Measurements from ENCODE around the gene RMDN2.

RMDN2 gene

DNA sequence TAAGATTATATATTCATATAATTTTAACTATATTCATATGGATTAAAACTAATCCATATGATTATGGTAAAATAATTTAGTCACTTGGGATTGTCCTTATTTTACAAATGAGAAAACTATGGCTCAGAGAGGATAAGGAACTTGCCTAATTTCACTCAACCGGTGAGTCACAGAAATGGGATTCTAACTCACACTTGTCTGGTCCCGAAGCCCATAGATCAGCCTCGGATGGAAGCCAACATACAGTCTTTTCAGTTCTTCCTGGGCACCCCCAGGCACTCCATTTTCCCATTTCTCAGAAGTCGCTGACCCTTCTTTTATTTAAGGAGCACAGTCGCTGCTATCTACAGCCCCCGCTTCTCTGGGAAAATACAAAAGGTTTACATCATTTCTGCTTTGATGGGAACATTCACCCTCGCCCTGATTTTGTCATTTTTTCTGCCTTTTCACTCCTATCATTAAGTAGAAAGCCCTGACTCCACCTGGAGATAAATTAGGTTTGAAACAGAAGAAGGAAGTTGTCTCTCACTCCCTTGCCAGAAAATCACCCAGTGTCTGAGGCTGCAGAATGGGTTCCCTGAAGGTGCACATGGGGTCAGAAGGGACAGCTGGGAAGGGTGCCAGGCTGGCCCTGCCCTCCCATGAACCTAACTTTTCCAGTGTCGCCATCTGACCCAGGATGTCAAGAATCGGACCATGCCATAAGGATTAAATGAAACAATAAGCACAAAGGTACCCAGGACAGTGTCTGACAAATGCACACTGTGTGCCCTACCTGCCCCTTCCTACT lies 114.2 kb downstream of the RMDN2 start:
- no peak for DNase-seq (ENCODE audit: low spot score)

- DNase-seq (ENCODE audit: low spot score): no peak
These were observed 120.7 kb downstream of the RMDN2 start for GRCh38 chr2:38045811-38046210.

GRCh38 chr2:38056216-38056615 lies 131.1 kb downstream of the RMDN2 start:
- no peak for DNase-seq (ENCODE audit: low spot score)

- no peak for DNase-seq (ENCODE audit: low spot score)
These were observed 132.7 kb downstream of the RMDN2 start for GRCh38 chr2:38057651-38058410.

DNA sequence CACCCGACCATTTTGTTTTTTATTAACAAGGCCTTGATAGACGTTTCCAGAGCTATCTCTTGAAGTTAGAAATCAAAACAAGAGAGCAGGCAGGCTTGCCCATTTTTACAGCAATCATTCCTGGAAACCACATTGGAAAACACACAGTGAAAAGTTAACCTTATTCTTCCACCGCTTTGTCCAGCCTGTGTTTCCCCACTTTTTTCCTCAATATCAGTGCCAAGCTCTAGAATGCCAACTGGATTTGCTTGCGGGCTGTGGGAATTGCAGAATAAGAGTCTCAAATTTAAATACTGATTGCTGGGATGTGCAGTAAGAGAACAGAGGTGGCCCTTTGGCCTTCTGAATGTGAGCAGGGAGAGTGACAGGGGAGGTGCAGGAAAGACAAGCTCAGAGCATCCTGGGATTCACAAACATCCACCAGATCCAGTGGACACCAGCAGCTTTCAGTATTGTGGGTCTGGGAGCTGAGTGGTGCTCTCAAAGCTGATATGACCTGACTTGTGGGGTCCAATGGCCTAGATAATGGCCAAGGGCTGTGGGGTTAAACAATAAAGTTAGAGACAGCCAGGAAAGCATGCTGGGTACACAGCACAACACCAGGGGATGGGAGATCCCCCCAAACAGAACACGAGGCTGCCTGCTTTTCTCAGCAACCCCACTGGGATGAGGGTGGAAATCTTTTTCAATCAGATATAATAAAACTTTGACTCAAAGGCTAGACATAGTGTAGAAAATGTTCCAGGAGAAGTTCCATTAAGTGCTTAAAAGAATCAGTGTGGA lies 135.3 kb downstream of the RMDN2 start:
- DNase-seq (ENCODE audit: low spot score): no peak

DNA sequence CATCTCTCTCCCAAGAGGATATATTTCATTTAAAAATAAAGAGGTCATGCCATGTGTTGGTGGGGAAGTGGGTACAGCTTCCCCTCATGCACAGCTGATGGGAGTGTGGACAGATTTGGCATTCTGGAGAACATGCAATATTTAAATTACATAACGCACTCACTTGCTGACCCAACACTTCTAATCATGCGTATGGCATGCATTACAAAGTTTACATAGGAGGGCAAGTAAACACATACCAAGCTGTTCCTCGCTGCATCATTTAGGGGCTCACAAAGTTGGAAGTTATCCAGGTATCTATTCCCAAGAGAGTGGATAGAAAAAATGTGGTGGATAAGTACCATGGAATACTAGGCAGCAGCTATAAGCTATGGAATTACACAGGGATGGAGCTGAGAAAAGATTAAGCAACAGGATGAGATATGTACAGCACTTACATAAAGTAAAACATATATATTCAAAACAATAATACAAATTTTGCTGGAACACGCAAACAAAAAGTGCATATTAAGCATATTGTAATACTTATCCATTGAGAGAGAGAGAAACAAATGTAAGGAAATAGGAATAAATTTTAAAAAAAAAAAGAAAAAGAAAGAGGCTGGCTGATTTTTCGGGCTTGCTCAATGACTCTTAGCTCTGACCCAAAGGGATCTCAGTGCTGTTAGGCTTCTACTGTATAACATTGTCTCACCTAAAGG lies 139.9 kb downstream of the RMDN2 start:
- no peak for DNase-seq (ENCODE audit: low spot score)

DNA sequence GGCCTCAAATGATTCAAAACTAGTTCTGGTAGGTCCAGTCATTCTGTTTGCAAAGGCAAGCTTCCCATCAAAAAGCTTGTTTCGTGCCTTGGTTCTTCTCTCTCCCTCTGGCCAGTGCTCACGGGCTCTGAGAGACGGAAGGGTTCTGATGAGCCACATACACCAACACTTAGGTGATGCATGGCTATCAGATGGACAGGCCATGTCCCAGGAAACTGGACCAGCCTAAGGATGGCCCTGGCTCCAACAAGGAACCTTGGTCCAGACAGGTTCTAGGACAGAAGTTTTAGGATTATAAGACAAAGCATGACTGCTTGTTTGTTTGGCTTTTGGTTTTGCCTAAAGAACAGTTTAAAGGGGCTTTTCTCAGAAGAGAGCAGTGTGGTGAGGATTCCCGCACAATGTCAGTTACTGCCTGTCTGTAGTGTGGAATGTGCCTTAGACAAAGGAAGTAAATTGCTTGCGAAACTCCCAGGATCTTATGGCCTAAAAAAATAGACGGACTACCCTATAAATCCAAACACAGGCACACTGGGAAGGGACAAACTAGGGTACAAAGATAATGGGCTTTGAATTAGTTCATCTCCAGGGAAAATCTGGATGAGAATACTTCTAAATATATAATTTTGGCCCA lies 140.5 kb downstream of the RMDN2 start:
- DNase-seq (ENCODE audit: low spot score): no peak

DNA sequence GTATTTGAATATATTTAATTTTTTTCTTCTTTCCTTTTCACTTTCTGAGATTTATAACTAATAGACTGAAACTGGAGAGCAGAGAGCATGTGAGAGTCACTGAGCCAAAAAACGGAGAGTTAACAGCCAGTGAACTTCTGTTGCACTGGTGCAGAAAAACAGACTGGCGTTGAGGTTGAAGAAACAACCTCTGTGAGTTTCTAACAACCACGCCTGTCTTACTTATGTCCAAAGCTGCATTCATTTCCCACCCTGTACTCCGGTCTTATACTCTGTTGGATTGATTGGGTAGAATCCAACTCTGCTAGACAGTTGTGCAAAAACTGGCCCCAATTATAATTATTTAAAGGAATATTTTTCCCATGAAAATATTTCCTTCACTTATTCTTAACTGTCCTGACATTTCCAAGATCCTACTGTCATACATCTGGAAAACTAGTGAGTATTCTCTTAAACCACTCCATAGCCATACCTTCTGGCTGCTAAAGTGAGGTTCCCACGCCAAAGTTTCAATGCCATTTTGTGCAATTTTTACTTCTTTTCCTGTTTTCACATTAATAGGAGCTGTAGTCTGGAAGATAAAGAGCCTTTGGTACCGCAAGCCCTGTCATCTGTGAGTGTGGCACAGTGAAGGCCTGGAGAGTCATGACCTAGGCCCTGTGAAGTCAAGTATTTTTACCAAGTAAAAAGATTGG lies 141.5 kb downstream of the RMDN2 start:
- no peak for DNase-seq (ENCODE audit: low spot score)

Measured in LoVo (cell line).